ENCODE data around the gene LDB2. TPM values are rescaled to one million over a fixed set of nuclear protein-coding genes. Genes with fewer than 3 reads are reported as not detected.

Gene LDB2
- total and polyA plus RNA-seq, 2 of the 8 experiments (the other 6 are each of a cell fraction or from before 2014, with no cell fraction given) = 57.0 to 140 TPM

- no peak for TF ChIP-seq ATF3 (IDR thresholded peaks at IDR 0.05; ENCODE audit: insufficient read depth, low read depth, low read length)
- no peak for TF ChIP-seq POLR2AphosphoS5 (IDR thresholded peaks at IDR 0.05; ENCODE audit: low read depth, low read length)
- TF ChIP-seq CTBP2 (IDR thresholded peaks at IDR 0.05; ENCODE audit: borderline replicate concordance, insufficient read depth, insufficient read length, low read length) = no peak
- TF ChIP-seq CEBPB (IDR thresholded peaks at IDR 0.05; ENCODE audit: low read depth, low read length) = no peak
- TF ChIP-seq MAFK (IDR thresholded peaks at IDR 0.05; ENCODE audit: low read depth, low read length) = no peak
- TF ChIP-seq CHD2 (IDR thresholded peaks at IDR 0.05; ENCODE audit: low read length) = no peak
- no peak for TF ChIP-seq ASH2L (IDR thresholded peaks at IDR 0.05; ENCODE audit: low read length)
- no peak for TF ChIP-seq PHF8 (conservative IDR thresholded peaks at IDR 0.05; ENCODE audit: low read depth, low read length)
- TF ChIP-seq EGR1 (IDR thresholded peaks at IDR 0.05; ENCODE audit: borderline replicate concordance, low read depth, low read length) = no peak
Observed at GRCh38 chr4:16695896-16696295, 202.5 kb downstream of the LDB2 start (continued).

Data from H1 (cell line).